Nephron progenitor cell (in vitro differentiated cells): ENCODE measurements around the gene PINLYP.

Source experiments
- DNase-seq: peaks from one replicate; pipeline ENCODE4 v3.0.0; 2021
- H3K27ac Mint-ChIP-seq: 2 replicates; pipeline ENCODE4 v1.8.0; 2021; ENCODE audit warnings: mild to moderate bottlenecking, moderate library complexity, mixed read lengths
- H3K27me3 Mint-ChIP-seq: 2 replicates; pipeline ENCODE4 v1.8.0; 2021; ENCODE audit warnings: mild to moderate bottlenecking, low read depth, mixed read lengths; ENCODE audit not compliant: poor library complexity
- H3K36me3 Mint-ChIP-seq: 2 replicates; pipeline ENCODE4 v1.8.0; 2021; ENCODE audit warnings: low read depth, mixed read lengths
- H3K4me1 Mint-ChIP-seq: 2 replicates; pipeline ENCODE4 v1.8.0; 2021; ENCODE audit warnings: mixed read lengths
- H3K4me3 Mint-ChIP-seq: 2 replicates; pipeline ENCODE4 v1.8.0; 2021; ENCODE audit warnings: mild to moderate bottlenecking, moderate library complexity, mixed read lengths
- H3K9me3 Mint-ChIP-seq: 2 replicates; pipeline ENCODE4 v1.8.0; 2021; ENCODE audit warnings: mild to moderate bottlenecking, moderate library complexity, mixed read lengths
- TF ChIP-seq, protein P1 (sequence below): fragments of 200-600 bp; sonication (generic); IDR thresholded peaks from 2 replicates; pipeline ENCODE4 v1.5.0; 2021; ENCODE audit warnings: antibody characterized with exemption

PINLYP gene

DNA sequence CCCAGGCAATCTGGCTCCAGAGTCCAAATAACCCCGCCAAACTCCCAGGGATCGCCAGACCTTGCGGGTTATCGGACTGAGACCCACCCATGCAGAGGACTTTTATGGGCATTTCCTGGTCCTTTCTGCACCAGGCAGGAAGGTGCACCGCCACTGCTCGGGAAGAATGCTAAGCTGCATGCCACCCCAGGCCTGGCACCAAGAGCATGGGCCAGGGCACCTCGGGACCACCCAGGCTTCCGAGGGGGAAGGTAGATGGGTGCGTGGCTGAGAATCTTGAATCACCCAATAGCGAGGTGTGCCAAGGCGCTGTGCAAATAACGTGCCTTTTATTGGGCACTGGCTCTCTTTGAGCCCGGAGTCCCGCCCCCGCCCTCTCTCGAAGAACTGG is 43.0 kb upstream of the PINLYP start:
- peaks cover 18% of the 10 kb centered on the region for H3K36me3 Mint-ChIP-seq
- H3K9me3 Mint-ChIP-seq, result no peaks in the 10 kb centered on the region
- H3K27me3 Mint-ChIP-seq, result peaks cover 2% of the 10 kb centered on the region
- DNase-seq, result no peak
- H3K4me3 Mint-ChIP-seq, result peak overlapping the region; percentile 84
- peak overlapping the region; percentile 96 for H3K27ac Mint-ChIP-seq
- peaks cover 41% of the 10 kb centered on the region for H3K4me1 Mint-ChIP-seq
- TF ChIP-seq, protein P1, sequence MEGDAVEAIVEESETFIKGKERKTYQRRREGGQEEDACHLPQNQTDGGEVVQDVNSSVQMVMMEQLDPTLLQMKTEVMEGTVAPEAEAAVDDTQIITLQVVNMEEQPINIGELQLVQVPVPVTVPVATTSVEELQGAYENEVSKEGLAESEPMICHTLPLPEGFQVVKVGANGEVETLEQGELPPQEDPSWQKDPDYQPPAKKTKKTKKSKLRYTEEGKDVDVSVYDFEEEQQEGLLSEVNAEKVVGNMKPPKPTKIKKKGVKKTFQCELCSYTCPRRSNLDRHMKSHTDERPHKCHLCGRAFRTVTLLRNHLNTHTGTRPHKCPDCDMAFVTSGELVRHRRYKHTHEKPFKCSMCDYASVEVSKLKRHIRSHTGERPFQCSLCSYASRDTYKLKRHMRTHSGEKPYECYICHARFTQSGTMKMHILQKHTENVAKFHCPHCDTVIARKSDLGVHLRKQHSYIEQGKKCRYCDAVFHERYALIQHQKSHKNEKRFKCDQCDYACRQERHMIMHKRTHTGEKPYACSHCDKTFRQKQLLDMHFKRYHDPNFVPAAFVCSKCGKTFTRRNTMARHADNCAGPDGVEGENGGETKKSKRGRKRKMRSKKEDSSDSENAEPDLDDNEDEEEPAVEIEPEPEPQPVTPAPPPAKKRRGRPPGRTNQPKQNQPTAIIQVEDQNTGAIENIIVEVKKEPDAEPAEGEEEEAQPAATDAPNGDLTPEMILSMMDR, result no peak

DNA sequence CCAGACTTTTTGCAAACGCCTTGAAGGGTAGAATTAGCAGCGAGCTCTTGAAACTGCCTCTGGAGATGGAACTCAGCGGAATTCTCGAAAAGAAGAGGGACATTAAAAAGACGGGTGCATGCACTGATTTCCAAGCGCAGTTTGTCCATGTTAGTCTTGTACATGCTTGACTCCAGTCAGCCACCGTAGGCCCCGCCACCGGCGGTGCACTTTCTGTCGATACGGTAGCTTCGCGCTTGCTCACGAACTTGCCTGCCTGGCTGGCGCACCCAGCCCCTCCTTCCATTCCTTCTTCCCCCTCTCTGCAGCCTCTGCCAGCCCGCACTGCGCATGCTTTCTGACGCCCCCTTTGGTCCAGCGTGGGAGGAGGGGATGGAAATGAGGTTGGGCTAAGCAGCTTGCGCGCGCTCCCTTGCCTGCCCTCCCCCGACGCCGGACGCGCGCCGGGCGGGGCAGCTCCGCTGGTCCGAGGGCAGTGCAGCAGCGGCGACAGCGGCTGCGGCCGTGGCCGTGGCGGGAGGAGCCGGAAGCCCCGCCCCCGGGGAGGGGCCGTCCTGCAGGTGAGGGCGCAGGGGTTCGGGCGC is 42.5 kb upstream of the PINLYP start, which contains the start of gene ZNF575:
Gene ZNF575, plus strand, starts transcription at position 227 of the 584 bp plus-strand sequence. CDS start 1,235 bp downstream, outside the sequence.
- TF ChIP-seq, protein P1, result no peak
- DNase-seq, result peak; percentile 91

DNA sequence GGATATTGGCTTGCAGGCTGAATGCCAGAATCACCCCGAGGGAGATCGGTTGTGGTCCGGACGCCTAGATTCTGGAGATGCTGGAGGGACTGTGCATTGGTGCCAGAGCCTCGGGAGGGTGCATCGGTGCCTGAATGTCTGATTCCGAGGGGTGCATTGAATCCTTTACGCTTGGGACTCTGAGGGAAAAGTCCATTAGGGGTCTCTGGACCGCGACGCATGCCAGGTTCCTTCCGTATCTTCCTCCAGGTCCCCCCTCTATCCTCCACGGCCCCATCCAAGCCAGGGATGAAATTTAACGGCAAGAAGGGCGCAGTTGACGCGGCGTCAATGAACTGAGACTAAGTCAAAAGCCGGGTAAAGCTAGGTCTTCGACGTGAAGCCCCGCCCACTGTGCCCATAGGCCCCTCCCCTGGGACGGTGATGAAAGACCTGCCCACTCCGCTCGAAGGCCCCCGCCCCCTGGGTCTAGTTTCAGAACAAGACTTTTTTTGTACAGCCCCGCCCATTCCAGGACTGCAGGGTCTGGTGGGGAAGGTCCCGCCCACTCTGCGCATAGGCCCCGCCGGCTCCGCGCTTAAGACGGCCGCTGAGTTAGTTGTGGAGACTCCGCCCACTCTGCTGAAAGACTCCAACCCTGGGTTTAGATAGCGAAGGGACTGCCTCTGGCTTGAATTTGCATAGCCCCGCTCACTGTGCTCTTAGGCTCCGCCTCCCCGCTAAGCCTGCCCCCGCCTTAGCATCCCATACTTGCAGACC is 41.9 kb upstream of the PINLYP start:
- H3K4me3 Mint-ChIP-seq, result peak overlapping the region; percentile 86
- H3K9me3 Mint-ChIP-seq, result peaks cover 5% of the 10 kb centered on the region
- peak; percentile 100 for DNase-seq
- peak overlapping the region; percentile 98 for H3K27ac Mint-ChIP-seq
- H3K27me3 Mint-ChIP-seq, result peaks cover 2% of the 10 kb centered on the region
- peaks cover 33% of the 10 kb centered on the region for H3K4me1 Mint-ChIP-seq
- TF ChIP-seq, protein P1, result no peak
- H3K36me3 Mint-ChIP-seq, result peaks cover 30% of the 10 kb centered on the region

More for the DNA sequence above, 42.5 kb upstream of the PINLYP start, which contains the start of gene ZNF575:
- Mint-ChIP-seq H3K36me3 (peaks cover 23% of the 10 kb centered on the region), H3K4me1 (peaks cover 37% of the 10 kb centered on the region), H3K4me3 (peak within 1 kb of the TSS; percentile 86), H3K27me3 (peaks cover 2% of the 10 kb centered on the region), H3K9me3 (no peaks in the 10 kb centered on the region), H3K27ac (peak within 1 kb of the TSS; percentile 98)

DNA sequence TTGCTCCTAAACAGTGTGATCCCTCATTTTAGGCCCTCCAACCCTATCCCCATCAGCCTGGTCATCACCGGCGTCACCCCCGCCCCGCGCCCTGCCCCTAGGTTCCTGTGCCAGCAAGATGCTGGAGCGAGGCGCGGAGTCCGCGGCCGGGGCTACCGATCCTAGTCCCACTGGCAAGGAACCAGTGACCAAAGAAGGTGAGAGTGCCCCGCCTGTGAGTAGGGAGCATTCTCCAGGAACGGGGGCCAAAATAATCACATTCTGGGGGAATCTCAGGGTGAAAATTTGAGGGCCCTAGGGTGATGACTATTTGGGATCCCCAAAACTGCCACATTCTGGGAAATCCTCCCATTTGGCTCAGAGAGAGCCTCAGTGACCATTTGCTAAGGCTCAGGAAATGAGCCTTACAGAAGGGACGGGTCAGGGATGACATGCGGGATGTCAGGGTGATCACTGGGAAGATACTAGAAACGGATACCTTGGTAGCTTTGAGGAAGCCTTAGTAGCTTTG is 41.2 kb upstream of the PINLYP start:
- peaks cover 33% of the 10 kb centered on the region for H3K4me1 Mint-ChIP-seq
- H3K36me3 Mint-ChIP-seq, result peaks cover 36% of the 10 kb centered on the region
- TF ChIP-seq, protein P1, result no peak
- H3K4me3 Mint-ChIP-seq, result peak overlapping the region; percentile 86
- no peak overlapping the region for H3K27ac Mint-ChIP-seq
- H3K27me3 Mint-ChIP-seq, result peaks cover 2% of the 10 kb centered on the region
- peaks cover 12% of the 10 kb centered on the region for H3K9me3 Mint-ChIP-seq
- DNase-seq, result no peak

DNA sequence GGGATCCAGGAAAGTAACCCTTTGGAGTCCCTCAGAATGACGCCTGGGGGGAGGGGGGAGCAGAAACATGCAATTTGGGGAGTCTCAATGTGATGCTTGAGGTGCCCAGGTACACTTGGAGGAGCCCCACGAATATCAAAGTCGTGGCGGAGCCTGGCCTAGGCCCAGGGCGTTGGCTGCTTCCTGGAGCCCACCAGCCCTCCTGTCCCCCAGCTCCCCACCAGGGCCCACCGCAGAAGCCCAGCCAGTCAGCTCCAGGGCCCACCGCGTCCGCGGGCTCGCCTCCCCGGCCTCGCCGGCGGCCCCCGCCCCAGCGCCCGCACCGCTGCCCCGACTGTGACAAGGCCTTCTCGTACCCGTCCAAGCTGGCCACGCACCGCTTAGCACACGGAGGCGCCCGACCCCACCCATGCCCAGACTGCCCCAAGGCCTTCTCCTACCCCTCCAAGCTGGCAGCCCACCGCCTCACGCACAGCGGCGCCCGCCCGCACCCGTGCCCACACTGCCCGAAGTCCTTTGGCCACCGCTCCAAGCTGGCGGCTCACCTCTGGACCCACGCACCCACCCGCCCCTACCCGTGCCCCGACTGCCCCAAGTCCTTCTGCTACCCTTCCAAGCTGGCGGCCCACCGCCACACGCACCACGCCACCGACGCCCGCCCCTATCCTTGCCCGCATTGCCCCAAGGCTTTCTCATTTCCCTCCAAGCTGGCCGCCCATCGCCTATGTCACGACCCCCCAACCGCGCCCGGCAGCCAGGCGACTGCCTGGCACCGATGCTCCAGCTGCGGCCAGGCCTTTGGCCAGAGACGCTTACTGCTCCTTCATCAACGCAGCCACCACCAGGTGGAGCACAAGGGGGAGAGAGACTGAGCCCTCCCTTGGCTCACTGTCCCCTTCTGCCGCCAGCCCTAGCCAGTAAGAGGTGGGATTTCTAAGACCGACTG is 40.5 kb upstream of the PINLYP start:
- TF ChIP-seq, protein P1, result peak; percentile 46
- peak; percentile 73 for DNase-seq
- Mint-ChIP-seq H3K27ac (no peak overlapping the region), H3K4me3 (peak overlapping the region; percentile 43), H3K27me3 (peaks cover 2% of the 10 kb centered on the region), H3K36me3 (peaks cover 43% of the 10 kb centered on the region), H3K9me3 (peaks cover 19% of the 10 kb centered on the region), H3K4me1 (peaks cover 33% of the 10 kb centered on the region)
